Heart left ventricle (tissue), 13 donors: Measurements from ENCODE around the gene RLN3.

ENCODE experiments used
- CTCF ChIP-seq, 12 donors: fragments of 200-600 bp; sonication (generic) in 4 of 12; IDR thresholded peaks; one replicate each; pipeline versions ENCODE4 v1.5.0 to v1.8.0; 2018 to 2022; ENCODE audit warnings: antibody characterized with exemption in 12 of 12, mild to moderate bottlenecking in 5 of 12
- POLR2A ChIP-seq, 2 donors: fragments of 450-650 bp; IDR thresholded peaks; one replicate each; pipeline ENCODE4 v1.6.1; 2017; ENCODE audit warnings: antibody characterized with exemption in 2 of 2, mild to moderate bottlenecking in 2 of 2, moderate library complexity in 2 of 2
- donor health status: ischemic (EF 13 %, LVEDD 7.1; RV severe dilation, severe dysfunction).
- donor health status: DM: no; HTN: yes; CAD: no.
- donor health status: DM: no; HTN: no; CAD: no.
- donor health status: ischemic (EF 25% LVEDD 6.9; RV normal size, moderate dysfunction).
- donor health status: ischemic (EF 25% LVEDD 5.7; RV mildly dilated, moderate dysfunction).
- donor health status: ischemic (EF 35%, LVEDD 5.7; RV mildly dilated, moderate dysfunction).
- donor health status: nonischemic (EF 11% LVEDD 7.7; RV severe dilation, severe dysfunction).
- donor health status: DM: yes; HTN: yes; CAD: no.
- donor health status: PGD.
- donor health status: ischemic (EF 29% LVEDD 5.4; RV normal size, mild dysfunction).
- donor health status: nonischemic (EF 23%, LVEDD 6.1; RV moderate dilation, normal function).

- TF ChIP-seq POLR2A (IDR thresholded peaks at IDR 0.05), result no peak
- no peak for TF ChIP-seq CTCF (IDR thresholded peaks at IDR 0.05)
These were observed 27.1 kb upstream of the RLN3 start for GRCh38 chr19:14000691-14001375.
